HUDEP-2 (cell line): Measurements from ENCODE around the gene PI4K2A.

ENCODE experiments used
- DNase-seq, 76 experiments: peaks; one replicate each; lab custom pipeline; 2025; ENCODE audit not compliant: unreplicated experiment in 76 of 76; lab: John Stamatoyannopoulos, UW

PI4K2A gene

GRCh38 chr10:97701438-97702069 lies 61.1 kb downstream of the PI4K2A start:
- DNase-seq: peak in 52 of 76 experiments; percentile 5 to 78 (median 47)

GRCh38 chr10:97703398-97704067 lies 63.1 kb downstream of the PI4K2A start:
- no peak for DNase-seq

- no peak for DNase-seq
Measured at GRCh38 chr10:97704341-97704740, 63.9 kb downstream of the PI4K2A start.

DNA sequence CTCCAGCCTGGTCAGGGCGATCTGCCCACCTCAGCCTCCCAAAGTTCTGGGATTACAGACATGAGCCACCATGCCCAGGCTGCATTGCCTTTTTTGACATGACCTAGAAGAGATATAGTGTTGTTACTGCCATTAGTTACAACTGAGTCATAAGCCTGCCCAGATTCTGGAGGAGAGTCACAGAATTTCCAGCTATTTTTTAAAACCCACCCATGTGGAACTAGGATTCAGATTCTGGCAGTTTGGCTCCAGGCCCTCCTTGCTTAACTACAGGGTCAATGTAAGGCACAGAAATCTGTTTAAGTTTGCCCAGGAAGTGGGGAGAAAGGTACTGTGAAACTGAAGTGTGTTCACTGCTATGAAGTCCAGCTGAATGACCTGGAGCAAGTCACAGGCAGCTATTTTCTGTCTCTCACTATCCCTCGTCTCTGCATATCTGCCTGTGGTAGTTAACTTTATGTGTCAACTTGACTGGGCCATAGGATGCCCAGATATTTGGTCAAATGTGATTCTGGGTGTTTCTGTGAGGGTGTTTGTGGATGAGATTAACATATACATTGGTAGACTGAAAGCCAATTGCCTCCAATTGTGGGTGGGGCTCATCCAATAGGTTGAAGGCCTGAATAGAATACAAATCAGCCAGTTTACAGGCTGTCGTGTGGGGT lies 64.7 kb downstream of the PI4K2A start:
- no peak for DNase-seq

- DNase-seq: no peak
Measured at GRCh38 chr10:97707134-97707861, 66.8 kb downstream of the PI4K2A start.

GRCh38 chr10:97708167-97708566 lies 67.7 kb downstream of the PI4K2A start:
- DNase-seq: no peak

DNA sequence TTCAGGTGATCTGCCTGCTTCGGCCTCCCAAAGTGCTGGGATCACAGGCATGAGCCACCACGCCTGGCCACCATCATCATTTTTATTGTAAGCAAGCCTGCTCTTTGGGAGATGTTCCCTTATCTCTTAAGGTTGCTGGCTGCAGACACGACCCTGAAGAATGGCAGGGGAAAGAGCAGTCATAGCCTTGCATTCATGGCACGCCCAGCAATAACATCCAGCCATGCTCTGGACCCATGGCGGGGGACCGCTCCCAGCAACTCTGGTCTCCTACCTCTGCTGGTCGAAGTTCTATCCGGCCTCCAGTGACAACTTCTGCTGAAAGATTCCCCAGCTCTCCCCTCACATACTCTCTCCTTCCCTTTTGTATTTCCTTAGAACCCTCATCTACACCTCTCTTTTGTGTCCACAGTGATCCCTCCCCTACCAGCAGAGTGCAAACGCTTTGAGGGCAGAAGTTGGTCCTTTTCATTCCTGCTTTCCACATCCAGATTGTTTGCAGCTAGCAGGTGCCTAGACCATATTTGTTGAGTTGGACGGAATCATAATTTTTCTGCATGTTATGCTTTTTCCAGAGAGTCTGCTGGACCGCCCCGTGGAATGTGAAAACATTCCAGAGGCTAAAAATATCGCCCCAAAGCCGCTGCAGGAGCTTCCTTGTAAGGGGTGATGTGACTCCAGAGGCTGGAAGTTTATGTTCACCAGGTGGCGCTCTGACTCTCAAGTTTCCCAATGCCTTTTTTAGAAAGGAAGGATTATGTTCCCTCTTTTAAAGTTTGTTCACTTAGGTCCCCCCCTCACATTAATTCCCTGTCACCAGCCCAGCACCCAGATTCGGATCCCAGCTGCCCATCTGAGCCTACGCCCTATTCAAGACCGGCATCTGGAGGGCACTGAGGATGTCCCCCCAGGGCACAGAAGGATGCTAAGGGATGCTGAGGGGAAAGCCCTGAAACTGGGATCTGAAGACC lies 68.8 kb downstream of the PI4K2A start:
- peak in 32 of 76 experiments; percentile 4 to 52 (median 26) for DNase-seq

- DNase-seq: no peak
Measured at GRCh38 chr10:97711640-97712572, 71.4 kb downstream of the PI4K2A start.

GRCh38 chr10:97713339-97713825 lies 72.9 kb downstream of the PI4K2A start, which contains the start of gene MARVELD1:
Gene MARVELD1 (plus strand): TSS chr10:97713730. CDS start chr10:97713877, 147 bp downstream.
- DNase-seq: peak in 30 of 76 experiments; percentile 5 to 47 (median 28)

DNA sequence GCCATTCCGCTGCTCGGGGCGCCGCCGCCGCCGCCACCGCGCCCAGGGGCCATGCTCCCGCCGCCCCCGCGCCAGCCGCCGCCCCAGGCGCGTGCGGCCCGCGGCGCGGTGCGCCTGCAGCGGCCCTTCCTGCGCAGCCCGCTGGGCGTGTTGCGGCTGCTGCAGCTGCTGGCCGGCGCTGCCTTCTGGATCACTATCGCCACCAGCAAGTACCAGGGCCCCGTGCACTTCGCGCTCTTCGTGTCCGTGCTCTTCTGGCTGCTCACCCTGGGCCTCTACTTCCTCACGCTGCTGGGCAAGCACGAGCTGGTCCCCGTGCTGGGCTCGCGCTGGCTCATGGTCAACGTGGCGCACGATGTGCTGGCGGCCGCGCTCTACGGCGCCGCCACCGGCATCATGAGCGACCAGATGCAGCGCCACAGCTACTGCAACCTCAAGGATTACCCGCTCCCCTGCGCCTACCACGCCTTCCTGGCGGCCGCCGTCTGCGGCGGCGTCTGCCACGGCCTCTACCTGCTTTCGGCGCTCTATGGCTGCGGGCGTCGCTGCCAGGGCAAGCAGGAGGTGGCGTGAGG lies 73.4 kb downstream of the PI4K2A start:
- DNase-seq: peak in 63 of 76 experiments; percentile 8 to 66 (median 45)

DNA sequence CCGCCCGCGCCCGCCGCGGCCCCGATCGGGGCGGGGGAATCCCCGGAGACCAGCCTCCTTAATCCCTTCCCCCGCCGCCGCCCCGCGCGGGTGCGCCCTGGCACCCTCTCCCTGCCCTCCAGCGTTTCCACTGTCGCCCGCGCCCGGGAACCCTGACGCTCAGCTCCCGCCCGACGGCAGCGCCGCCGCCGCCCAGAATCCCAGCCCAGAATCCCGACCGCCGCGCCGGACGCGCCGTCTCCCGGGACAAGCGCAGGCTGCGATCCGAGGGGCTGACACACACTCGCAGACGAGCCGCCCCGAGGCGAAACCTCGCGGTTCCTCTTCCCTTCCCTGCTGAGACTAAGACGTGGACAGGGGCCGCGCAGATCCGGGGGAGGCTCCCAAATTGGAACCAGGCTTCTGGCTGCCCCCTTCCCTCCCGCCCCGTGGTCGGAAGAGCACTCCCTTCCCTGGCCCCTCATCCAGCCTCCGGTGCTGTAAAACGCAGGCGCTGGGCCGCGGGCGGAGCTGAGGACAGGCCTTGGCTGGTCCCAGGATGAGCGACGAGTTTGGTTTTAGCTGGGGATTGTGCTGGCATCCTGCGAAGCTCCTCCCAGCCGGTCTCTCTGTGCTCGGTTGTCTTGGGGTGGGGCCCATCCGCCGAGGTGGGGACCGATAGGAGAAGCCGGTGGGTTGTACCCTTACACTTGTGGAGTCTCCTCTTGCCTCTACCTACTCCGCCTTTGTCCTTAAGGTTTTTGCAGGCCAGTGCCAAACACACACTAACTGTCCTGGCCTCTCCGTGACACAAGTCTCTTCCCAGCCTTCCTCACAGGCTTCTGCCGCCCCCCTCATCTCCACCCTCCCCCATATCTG lies 74.2 kb downstream of the PI4K2A start:
- DNase-seq: peak in 40 of 76 experiments; percentile 9 to 66 (median 32)

GRCh38 chr10:97715259-97715874 lies 74.9 kb downstream of the PI4K2A start:
- no peak for DNase-seq

- DNase-seq: no peak
Measured at GRCh38 chr10:97717627-97718026, 77.2 kb downstream of the PI4K2A start.

GRCh38 chr10:97718178-97718577 lies 77.7 kb downstream of the PI4K2A start:
- peak in 5 of 76 experiments; percentile 10 to 18 (median 12) for DNase-seq

GRCh38 chr10:97718659-97719142 lies 78.2 kb downstream of the PI4K2A start:
- DNase-seq: no peak

GRCh38 chr10:97719602-97720001 lies 79.1 kb downstream of the PI4K2A start:
- no peak for DNase-seq
